Uterus (tissue), 4 donors: ENCODE data around the gene ANO4. TPM values are rescaled to one million over a fixed set of nuclear protein-coding genes. Genes with fewer than 3 reads are reported as not detected.

Experiments
- DNase-seq, 2 donors: peaks; one replicate each; pipeline ENCODE4 v3.0.0-alpha.2; 2019 to 2020
- H3K27ac ChIP-seq, 2 donors: fragments of 200-600 bp; sonication (generic); 1 replicate in 1 of 2; 2 replicates in 1 of 2; pipeline ENCODE4 v1.5.1; 2016 to 2018
- H3K27me3 ChIP-seq, 2 donors: fragments of 200-600 bp; sonication (generic); one replicate each; pipeline ENCODE4 v1.5.1; 2018 to 2019; ENCODE audit warnings: control low read depth in 1 of 2
- H3K36me3 ChIP-seq, 2 donors: fragments of 200-600 bp; sonication (generic); one replicate each; pipeline ENCODE4 v1.5.1; 2019; ENCODE audit warnings: control low read depth in 1 of 2
- H3K4me1 ChIP-seq, 2 donors: fragments of 200-600 bp; sonication (generic); one replicate each; pipeline ENCODE4 v1.5.1; 2018 to 2019; ENCODE audit warnings: control low read depth in 1 of 2
- H3K4me3 ChIP-seq, 2 donors: fragments of 200-600 bp; sonication (generic); 1 replicate in 1 of 2; 2 replicates in 1 of 2; pipeline ENCODE4 v1.5.1; 2018 to 2019; ENCODE audit warnings: mild to moderate bottlenecking in 1 of 2
- H3K9me3 ChIP-seq, 2 donors: fragments of 200-600 bp; sonication (generic); one replicate each; pipeline ENCODE4 v1.5.1; 2019; ENCODE audit warnings: control low read depth in 1 of 2
- CTCF ChIP-seq, 4 experiments: fragments of 200-600 bp in 2 of 4; fragments of 450-650 bp in 2 of 4; sonication (generic) in 2 of 4; IDR thresholded peaks; one replicate each; pipeline ENCODE4 v1.5.1; 2016 to 2019; ENCODE audit warnings: antibody characterized with exemption in 4 of 4, mild to moderate bottlenecking in 2 of 4, moderate library complexity in 1 of 4
- POLR2A ChIP-seq, 2 donors: fragments of 450-650 bp; IDR thresholded peaks; one replicate each; pipeline ENCODE4 v1.6.1; 2016; ENCODE audit warnings: antibody characterized with exemption in 2 of 2, mild to moderate bottlenecking in 1 of 2, moderate library complexity in 1 of 2
- intact Hi-C: fragments of 100-400 bp; cut with DNase I; formaldehyde crosslinking; loops from one replicate; pipeline ENCODE4 v1.15.1; 2023; ENCODE audit warnings: low total_unique reads
- total RNA-seq, 4 donors: library from RNA; depleted of rRNA in 3 of 4; stranded (reverse); fragments of >200 nt in 3 of 4; gene quantifications; one replicate each; pipeline versions ENCODE4 v1.1.0 to v1.2.4, GENCODE V29; 2014 to 2023
- donor health status: DM: yes; HTN: yes; CAD: no.

The ANO4 gene
- total RNA-seq, 4 donors from 2014 or later = under 0.01 to 18.5 (median 1.4) TPM; not detected in 1

GRCh38 chr12:100797246-100797645, 2.7 kb downstream of the ANO4 start:
- TF ChIP-seq POLR2A (IDR thresholded peaks at IDR 0.05) = no peak
- TF ChIP-seq CTCF (IDR thresholded peaks at IDR 0.05) = no peak
- H3K4me3 ChIP-seq = no peak overlapping the region
- DNase-seq = no peak
- no peaks in the 10 kb centered on the region for H3K36me3 ChIP-seq
- H3K4me1 ChIP-seq = no peaks in the 10 kb centered on the region
- intact Hi-C loops = no loop called here
- no peaks in the 10 kb centered on the region for H3K27me3 ChIP-seq
- H3K9me3 ChIP-seq = no peaks in the 10 kb centered on the region
- no peak overlapping the region for H3K27ac ChIP-seq

GRCh38 chr12:100797786-100798185, 3.2 kb downstream of the ANO4 start:
- H3K36me3 ChIP-seq = no peaks in the 10 kb centered on the region
- intact Hi-C loops = no loop called here

GRCh38 chr12:100798286-100799160, 3.9 kb downstream of the ANO4 start:
- DNase-seq = no peak
- intact Hi-C loops = no loop called here
- Histone ChIP-seq H3K36me3 (no peaks in the 10 kb centered on the region), H3K27ac (no peak overlapping the region), H3K4me3 (no peak overlapping the region), H3K9me3 (no peaks in the 10 kb centered on the region), H3K4me1 (no peaks in the 10 kb centered on the region), H3K27me3 (no peaks in the 10 kb centered on the region)
- TF ChIP-seq CTCF (IDR thresholded peaks at IDR 0.05) (no peak), POLR2A (IDR thresholded peaks at IDR 0.05) (no peak)

More at GRCh38 chr12:100797786-100798185, 3.2 kb downstream of the ANO4 start:
- no peaks in the 10 kb centered on the region for H3K4me1 ChIP-seq
- H3K27me3 ChIP-seq = no peaks in the 10 kb centered on the region
- H3K27ac ChIP-seq = no peak overlapping the region
- no peaks in the 10 kb centered on the region for H3K9me3 ChIP-seq
- TF ChIP-seq CTCF (IDR thresholded peaks at IDR 0.05) (no peak), POLR2A (IDR thresholded peaks at IDR 0.05) (no peak)
- no peak overlapping the region for H3K4me3 ChIP-seq
- DNase-seq = no peak

- Histone ChIP-seq H3K36me3 (no peaks in the 10 kb centered on the region), H3K9me3 (no peaks in the 10 kb centered on the region), H3K27me3 (no peaks in the 10 kb centered on the region), H3K4me3 (no peak overlapping the region), H3K4me1 (no peaks in the 10 kb centered on the region), H3K27ac (no peak overlapping the region)
- DNase-seq = no peak
- TF ChIP-seq CTCF (IDR thresholded peaks at IDR 0.05) = no peak
- no peak for TF ChIP-seq POLR2A (IDR thresholded peaks at IDR 0.05)
- intact Hi-C loops = no loop called here
Observed at GRCh38 chr12:100799770-100800169, 5.2 kb downstream of the ANO4 start.

- H3K4me1 ChIP-seq = no peaks in the 10 kb centered on the region
- no peak for DNase-seq
- no peaks in the 10 kb centered on the region for H3K9me3 ChIP-seq
- H3K27ac ChIP-seq = no peak overlapping the region
- H3K27me3 ChIP-seq = no peaks in the 10 kb centered on the region
- intact Hi-C loops = no loop called here
- no peak overlapping the region for H3K4me3 ChIP-seq
- no peaks in the 10 kb centered on the region for H3K36me3 ChIP-seq
- TF ChIP-seq POLR2A (IDR thresholded peaks at IDR 0.05) (no peak), CTCF (IDR thresholded peaks at IDR 0.05) (no peak)
Observed at GRCh38 chr12:100800723-100801122, 6.1 kb downstream of the ANO4 start.
